Urothelium cell line (cell line): Measurements from ENCODE around the gene KLHL36.
A peak's percentile ranks its signal among the peaks of the same experiment; 100 is the strongest.
"Not testable (repeated sequence)": the region's sequence is repeated elsewhere in the genome, so short reads cannot be mapped to it uniquely, and the experiment has no call there.

Source experiments
- DNase-seq: peaks from one replicate; pipeline ENCODE4 v3.0.0; 2011; ENCODE audit warnings: low spot score, mixed read lengths
- FAIRE-seq: peaks from 2 replicates; lab custom pipeline; 2011; peaks lifted over from hg19 to GRCh38; lab: Jason Lieb, UNC

KLHL36 gene

DNA sequence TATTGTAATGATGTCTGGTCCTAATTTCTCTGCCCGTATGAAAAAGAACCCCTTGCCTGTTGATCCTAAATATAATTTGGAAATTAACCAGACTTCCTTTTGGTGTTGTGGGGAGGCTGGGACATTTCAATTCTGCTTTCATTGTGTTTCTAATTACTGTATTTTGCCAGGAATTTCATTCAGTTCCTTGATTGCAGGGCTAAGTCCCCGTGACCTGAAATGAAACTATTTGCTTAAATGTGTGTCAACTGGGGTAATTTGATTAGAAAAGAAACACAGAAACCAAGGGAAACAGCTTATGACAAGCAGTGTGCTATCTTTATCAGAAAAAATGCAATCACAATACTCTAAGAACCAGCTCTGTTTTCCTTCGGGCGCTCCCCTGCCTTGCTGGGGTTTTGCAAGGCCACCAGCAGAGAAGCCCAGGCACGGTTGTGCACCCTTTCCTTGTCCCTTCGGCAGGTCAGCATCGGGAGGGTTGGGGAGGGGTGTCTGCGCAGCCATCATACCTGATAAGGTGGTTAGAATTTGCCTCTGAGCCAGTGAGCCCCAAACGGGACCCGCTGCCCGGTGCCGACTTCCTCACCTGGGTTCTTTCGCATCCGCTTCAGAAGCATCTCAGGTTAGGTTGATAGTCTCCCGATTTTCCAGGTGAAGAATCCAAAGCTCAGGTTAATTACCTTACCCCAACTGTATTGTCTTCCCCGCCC is 19.4 kb downstream of the KLHL36 start:
- FAIRE-seq = no peak
- DNase-seq = no peak

DNA sequence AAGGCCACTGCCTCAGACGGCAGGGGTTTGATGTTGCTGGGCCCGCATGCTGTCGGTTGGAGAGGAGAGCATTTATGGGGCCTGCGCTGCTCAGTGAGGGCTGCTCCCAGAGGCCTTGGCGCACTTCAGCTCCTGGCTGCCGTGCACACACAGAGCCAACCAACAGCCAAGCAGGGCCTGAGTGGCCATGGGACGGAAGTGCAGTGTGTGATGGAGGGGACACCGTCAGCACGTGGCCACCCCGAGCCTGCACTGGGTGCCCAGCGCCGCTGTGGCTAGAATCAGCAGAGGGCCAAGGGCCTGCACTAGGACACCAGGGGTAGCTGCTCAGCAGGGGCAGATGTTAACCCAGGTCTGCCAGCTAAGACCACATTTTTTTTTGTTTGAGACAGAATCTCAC is 21.8 kb downstream of the KLHL36 start:
- FAIRE-seq = no peak
- DNase-seq = no peak

DNA sequence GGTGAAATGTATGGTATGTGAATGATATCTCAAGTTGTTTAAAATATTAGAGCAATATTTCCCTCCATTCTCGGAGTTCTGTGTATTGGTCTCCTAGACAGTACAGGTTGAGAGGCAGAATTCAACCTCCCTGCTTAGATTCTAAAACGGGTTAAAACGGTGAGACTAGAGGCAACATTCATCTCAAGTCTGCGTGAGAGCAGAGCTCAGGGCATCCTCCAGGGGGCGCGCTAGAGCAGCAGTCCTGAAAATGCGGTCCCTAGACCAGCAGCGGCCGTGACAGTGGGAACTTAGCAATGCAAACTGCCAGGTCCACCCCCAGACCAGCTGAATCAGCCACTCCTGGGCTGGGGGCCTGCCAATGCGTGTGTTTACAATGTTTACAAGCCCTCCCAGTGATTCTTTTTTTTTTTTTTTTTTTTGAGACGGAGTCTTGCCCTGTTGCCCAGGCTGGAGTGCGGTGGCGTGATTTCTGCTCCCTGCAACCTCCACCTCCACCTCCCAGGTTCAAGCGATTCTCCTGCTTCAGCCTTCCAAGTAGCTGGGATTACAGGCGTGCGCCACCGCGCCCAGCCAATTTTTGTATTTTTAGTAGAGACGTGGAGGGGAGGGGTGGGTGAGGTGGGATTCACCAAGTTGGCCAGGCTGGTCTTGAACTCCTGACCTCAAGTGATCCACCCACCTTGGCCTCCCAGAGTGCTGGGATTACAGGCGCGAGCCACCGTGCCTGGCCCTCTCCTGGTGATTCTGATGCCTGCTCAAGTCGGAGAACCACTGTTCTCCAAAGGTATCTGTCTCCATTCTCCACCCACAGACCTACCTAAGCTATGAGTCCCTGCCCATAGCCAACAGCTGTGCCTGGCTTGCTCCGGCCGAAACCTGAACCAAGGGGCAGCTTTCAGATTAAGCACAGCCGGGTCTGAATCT is 24.2 kb downstream of the KLHL36 start:
- DNase-seq (peak; percentile 85), FAIRE-seq (peak; percentile 84)

DNA sequence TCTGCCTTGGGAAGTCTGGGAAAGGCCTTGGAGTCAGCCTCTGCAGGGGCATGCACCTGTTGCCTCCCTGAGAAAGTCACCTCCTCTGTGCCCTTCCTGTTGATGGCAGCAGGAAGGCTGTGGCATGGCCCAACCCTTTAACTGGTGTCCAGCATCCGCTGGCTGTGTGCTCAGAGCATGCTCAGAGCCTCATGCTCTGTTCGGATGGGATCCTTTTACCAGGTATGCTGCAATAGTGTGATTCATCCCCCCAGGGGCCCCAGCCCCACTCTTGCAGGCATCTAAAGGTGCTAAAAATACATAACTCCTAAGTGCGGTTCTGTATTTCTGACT is 24.9 kb downstream of the KLHL36 start:
- peak; percentile 39 for DNase-seq

DNA sequence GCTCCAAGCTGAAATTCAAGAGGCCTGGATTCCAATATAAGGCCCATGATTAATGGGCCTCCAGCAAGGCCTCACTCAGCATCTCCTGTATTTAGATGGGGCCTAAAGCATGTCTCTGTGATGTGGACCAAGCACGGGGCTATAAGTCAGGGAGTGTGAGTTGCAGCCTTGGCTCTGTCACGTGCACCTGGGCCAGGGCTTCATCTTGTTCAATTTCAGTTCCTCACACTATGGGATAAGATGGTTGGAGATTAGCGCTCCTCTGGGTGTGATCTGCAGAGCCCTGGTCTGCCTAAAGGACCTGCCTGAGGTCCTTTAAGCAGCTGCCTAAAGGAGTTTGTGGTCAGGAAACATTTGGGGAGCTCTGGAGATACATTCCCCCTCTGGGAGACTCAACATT is 25.2 kb downstream of the KLHL36 start:
- FAIRE-seq (no peak), DNase-seq (no peak)

More for the DNA sequence above, 24.9 kb downstream of the KLHL36 start:
- FAIRE-seq = no peak

DNA sequence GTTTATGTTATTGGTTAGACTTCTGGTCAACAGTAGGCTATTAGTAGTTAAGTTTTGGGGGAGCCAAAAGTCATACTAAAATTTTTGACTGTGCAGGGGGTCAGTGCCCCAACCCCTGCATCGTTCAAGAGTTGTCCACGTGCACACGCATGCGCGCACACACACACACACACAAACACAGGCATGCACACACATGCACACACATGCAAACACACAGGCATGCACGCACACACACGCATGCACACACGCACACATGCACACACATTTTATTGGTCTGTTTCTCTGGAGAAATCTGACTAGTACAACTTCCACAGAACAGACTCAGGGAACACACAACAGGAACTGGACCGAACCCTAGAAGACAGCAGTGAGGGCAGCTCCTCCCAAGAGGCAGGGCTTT is 27.1 kb downstream of the KLHL36 start:
- DNase-seq = no peak
- FAIRE-seq = no peak

DNA sequence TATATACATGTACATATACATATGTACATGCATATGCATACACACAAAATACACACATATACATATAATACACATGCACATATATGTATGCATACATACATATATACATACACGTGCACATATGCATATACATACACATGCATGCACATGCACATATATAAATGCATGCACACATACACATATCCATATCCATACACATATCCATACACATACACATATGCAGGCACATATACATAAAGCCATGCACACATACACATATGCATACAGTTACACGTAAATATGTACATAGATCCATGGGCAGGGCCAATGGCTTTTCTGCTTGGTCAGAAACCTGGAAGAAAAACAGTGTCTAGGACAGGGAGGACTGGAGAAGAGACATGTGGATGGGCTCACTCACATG is 27.6 kb downstream of the KLHL36 start:
- DNase-seq (no peak), FAIRE-seq (no peak)

DNA sequence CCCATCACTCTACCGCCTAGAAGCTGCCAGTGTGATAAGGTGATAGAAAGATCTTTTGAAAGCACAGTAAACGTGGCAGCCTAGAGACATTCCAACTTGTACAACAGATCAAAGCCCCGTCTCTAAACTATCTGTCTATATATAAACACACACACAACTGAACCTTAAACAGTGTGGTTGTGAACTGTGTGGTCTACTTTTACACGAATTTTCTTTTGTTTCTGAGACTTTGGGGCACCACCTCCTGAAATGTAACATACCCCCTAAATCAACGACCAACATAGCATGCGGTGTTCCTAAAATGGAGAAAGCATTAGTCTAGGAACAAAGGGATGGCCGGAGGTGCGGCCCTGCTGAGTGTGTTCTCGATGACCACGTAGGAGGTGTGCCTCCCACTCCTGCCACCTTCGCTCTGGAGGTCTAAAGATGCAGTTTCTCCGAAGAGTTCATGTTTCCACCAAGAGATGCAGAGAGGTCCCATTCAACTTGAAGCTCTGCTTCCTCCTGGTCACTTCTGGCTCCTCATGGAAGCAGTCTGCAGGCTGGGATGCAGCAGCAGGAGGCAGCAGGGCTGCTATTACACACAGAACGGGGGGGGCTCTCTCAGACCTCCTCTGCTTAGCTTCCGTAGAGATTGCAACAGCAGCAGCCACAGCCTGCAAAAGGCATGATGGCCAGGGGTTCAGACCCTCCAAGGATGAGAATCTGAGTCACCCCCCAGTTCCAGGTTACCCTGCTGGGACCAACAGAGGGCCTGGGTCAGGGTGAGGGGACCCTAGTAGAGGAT is 28.9 kb downstream of the KLHL36 start:
- FAIRE-seq = no peak
- DNase-seq = no peak

DNA sequence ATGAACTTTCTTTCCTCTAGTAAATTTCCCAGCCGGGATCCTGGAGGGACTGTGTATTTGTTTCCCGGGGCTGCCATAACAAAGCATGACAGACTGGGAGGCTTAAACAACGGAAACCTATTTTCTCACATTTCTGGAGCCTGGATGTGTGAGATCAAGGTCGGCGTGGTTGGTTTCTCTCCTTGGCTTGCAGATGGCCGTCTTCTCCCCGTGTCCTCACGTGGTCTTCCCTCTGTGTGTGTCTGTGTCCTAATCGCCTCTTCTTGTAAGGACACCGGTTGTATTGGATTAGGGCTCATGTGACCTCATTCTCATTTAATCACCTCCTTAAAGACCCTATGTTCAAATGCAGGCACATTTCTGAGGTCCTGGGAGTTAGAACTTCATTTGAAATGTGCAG is 29.5 kb downstream of the KLHL36 start:
- DNase-seq = no peak
- no peak for FAIRE-seq

DNA sequence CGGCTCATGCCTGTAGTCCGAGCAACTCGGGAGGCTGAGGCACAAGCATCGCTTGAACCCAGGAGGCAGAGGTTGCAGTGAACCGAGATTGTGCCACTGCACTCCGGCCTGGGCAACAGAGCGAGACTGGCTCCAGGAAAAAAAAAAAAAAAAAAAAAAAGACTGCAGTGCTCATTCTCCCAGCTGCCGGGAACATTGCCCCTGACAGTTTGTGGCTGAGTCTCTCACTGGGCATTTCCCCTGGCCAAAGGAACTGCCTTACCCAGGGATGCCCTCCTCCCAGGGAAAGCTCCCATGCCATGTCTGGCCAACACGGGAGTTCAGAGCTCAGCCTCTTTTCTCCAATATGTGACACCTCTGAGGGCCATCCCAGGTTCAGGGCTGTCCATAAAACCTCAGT is 30.2 kb downstream of the KLHL36 start:
- FAIRE-seq (no peak), DNase-seq (no peak)

DNA sequence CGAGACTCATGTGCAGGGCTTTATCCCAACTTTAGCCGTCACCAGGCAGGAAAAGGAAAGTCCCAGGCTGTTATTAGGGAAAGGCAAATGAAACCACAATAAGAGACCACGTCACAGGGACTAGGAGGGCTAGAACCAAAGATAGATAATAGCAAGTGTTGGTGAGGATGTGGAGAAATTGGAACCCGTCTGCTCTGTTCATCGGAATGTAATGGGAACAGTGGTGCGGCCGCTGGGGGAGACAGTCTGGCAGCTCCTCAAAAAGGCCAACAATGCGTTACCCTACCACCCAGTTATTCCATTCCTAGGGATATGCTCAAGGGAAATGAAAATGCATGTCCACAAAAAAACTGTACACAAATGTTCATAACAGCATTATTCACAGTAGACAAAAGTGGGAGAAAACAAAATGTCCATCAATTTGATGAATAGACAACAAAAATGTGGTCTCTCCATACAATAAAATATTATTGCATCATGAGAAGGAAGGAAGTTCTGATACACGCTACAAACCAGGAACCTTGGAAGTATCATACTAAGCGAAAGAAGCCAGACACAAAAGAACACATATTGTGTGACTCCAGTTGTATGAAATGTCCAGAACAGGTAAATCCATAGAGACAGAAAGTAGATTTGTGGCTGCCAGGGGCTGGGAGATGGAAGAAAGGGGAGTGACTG is 32.0 kb downstream of the KLHL36 start:
- FAIRE-seq = no peak
- DNase-seq = no peak

DNA sequence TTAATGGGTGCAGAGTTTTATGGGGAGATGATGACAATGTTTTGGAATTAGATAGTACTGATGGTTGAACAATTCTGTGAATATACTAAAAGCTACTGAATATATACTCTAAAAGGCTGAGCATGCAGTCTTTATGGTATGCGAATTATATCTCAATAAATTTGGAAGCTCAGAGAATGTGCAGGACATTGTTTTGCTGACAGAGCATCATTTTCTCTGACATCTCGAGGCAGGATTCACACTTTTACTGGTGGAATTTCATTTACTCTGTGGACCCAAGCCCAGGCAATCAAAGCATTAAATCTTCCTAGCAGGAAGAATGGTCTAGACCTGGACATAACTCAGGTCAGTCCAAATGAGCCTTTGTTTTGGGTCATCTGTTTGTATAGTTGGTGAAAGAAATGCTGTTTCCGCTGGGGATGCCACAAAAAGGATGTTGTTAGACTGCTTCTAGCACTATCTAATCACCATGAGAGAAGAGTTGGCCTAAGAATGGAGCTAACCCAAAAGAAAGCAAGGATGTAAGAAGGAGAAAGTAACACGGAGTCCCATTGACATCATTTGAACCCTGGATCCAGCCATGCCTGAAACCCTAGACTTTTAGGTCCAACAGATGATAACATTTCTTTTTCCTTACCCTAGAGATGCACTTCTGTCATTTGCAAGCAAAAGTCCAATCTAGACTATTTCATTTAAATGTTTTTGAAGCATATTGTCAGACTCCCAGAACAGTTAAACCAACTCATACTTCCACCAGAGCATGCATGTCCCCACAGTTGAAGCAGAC is 32.7 kb downstream of the KLHL36 start:
- no peak for DNase-seq
- no peak for FAIRE-seq

DNA sequence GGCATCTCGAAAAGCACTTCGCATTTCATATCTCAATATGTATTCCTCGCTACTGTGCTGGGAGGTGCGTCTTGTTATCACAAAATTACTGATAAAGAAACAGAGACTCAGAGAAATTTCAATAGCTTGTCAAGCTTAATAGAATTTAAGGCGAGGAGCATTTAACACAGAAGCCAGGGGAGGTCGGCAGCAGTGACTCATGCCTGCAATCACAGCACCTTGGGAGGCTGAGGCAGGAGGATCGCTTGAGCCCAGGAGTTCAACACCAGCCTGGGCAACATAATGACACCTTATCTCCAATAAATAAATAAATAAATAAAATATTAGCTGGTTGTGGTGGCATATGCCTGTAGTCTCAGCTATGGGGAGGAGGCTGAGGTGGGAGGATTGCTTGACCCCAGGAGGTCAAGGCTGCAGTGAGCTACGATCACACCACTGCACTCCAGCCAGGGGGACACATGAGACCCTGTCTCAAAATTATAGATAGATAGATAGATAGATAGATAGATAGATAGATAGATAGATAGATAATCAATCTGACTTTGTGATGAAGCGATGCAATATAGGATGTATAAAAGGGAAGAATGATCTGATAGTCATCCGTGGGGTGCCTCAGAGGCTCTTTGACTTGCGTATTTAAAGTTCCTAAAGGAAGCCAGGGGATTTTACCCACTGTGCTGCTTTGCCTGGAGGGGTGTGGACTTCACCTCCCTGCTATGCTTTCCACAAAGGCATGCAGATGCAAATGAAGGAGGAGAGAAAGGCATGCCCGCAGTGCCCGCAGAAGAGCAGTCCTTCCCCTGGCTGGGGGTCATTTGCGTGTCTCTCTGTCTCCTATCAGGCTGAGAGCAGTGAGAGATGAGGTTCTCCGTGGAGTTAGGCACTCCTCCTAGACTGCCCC is 35.6 kb downstream of the KLHL36 start:
- no peak for DNase-seq
- FAIRE-seq = no peak

DNA sequence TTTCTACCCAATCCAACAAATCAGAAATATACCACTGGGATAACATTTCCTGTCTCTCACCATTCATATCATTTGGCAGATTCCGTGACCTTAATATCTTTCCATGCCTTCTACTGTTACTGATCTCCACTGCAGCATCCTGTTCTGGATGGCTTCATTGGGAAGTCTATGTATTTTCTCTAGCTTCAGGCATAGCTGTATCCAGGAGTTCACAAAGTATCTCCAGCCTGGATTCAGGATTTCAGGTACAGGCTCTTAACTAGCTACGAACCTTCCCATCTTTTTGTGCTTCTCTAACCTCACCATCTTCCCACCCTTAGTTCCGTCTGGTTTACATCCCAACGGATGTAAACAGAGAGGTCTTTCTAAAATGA is 36.3 kb downstream of the KLHL36 start:
- no peak for DNase-seq
- FAIRE-seq = no peak

DNA sequence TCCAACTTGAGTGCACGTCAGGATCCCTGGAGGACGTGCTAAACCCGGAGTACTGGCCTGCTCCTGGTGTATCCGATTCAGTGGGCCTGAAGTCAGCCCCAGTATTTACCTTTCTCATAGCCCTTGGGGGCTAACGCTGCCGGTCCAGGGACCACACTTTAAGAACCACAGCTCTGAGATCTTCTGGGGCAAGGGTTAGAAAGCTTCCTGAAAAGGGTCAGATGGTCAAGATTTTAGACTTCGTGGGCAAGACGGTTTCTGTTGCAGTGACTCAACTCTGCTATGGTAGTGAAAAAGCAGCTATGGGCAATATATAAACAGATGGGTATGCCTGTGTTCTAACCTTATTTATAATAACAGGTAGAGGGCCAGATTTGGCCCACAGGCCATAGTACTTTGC is 36.9 kb downstream of the KLHL36 start:
- DNase-seq (no peak), FAIRE-seq (no peak)

DNA sequence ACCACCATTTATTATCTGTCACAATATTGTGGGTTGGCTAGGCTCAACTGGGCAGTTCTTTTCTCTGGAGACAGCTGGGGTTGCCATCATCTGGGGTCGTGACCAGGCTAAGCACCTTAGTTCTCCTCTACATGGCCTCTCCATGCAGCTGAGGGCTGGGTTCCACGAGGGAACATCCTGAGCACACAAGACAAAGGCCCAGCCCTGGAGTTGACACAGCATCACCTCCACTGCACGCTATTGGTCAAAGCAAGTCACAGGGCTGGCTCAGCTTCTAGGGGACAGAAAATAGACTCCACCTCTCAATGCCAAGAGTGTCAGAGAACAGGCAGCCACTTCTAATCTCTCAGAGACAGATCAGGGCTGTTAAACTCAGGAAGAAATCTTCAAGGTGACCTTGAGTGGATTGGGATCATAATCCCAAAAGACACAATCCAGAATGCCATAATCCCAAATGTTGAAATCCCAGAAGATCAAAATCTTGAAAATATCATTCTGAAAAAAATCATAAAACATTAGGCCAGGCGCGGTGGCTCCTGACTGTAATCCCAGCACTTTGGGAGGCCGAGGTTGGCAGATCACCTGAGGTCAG is 38.5 kb downstream of the KLHL36 start:
- DNase-seq (no peak), FAIRE-seq (no peak)

DNA sequence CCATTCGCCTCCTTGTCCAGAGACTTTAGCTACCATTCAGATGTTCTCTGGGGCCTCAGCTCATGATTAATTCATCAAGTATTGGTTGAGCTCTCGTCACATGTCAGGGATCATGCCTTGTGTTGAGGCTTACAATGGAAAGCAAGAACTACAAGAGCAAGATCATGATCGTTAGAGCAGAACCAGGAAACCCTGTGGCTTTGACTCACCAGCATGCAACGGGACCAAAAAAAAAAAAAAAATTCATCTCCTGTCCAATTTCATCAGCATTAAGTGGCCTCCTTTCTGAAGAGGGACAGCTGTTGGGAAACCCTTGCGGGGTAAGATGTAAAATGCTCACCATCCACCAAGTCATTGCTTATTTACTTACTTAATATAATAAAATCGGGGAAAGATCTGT is 39.4 kb downstream of the KLHL36 start:
- FAIRE-seq = no peak
- DNase-seq = peak; percentile 47

DNA sequence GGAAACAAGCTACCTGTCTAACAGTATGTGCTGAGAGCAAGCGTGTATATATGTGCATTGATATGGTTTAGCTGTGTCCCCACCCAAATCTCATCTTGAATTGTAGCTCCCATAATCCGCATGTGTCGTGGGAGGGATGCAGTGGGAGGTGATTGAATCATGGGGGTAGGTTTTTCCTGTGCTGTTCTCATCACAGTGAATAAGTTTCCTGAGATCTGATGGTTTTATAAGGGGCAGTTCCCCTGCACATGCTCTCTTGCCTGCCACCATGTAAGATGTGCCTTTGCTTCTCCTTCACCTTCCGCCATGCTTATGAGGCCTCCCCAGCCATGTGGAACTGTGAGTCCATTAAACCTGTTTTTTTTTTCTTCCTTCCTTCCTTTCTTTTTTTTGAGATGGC is 39.9 kb downstream of the KLHL36 start:
- DNase-seq, FAIRE-seq: not testable (repeated sequence)

DNA sequence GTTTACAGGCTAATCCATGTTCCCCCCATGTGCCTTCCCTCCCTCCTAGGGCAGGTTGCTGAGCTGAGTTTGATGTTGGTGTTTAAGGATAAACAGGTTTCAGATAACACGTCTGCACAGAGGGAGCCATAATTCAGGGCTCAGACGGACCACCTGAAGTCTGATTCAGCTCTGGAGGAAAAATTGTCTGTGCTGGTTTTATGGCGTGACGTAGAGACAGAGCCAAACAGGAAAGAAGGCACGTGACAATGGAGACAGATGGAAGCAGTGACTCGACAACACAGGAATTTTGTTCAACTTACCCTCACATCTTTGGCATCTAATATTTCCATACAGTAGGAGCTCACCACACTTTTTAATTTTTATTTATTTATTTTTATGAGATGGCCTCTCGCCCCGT is 40.8 kb downstream of the KLHL36 start:
- DNase-seq = peak; percentile 70

More for the DNA sequence above, 40.8 kb downstream of the KLHL36 start:
- no peak for FAIRE-seq
